Inferior parietal cortex (tissue), 1 donor: ENCODE results near the gene PHF2.

Experiments used
- DNase-seq: peaks from one replicate; pipeline ENCODE4 v3.0.0-alpha.2; 2016; ENCODE audit errors: extremely low spot score

The PHF2 gene

GRCh38 chr9:93701494-93702218, 125.3 kb downstream of the PHF2 start:
- no peak for DNase-seq

- DNase-seq, result no peak
These were observed 125.9 kb downstream of the PHF2 start for GRCh38 chr9:93702261-93702660.

GRCh38 chr9:93708289-93708986, 132.1 kb downstream of the PHF2 start:
- no peak for DNase-seq

GRCh38 chr9:93708987-93709302, 132.6 kb downstream of the PHF2 start:
- DNase-seq, result no peak

GRCh38 chr9:93709600-93710369, 133.4 kb downstream of the PHF2 start:
- no peak for DNase-seq

- no peak for DNase-seq
These were observed 134.0 kb downstream of the PHF2 start for GRCh38 chr9:93710370-93710723.

- DNase-seq, result no peak
These were observed 134.6 kb downstream of the PHF2 start for GRCh38 chr9:93711002-93711401.

- no peak for DNase-seq
These were observed 136.5 kb downstream of the PHF2 start for GRCh38 chr9:93712896-93713295.

- DNase-seq, result no peak
These were observed 137.3 kb downstream of the PHF2 start for GRCh38 chr9:93713716-93714115.

GRCh38 chr9:93721417-93721965, 145.1 kb downstream of the PHF2 start:
- DNase-seq, result no peak

GRCh38 chr9:93724852-93725251, 148.5 kb downstream of the PHF2 start:
- DNase-seq, result no peak

GRCh38 chr9:93725382-93725781, 149.0 kb downstream of the PHF2 start:
- DNase-seq, result no peak

- no peak for DNase-seq
These were observed 149.8 kb downstream of the PHF2 start for GRCh38 chr9:93726147-93726546.
